HG03432 (cell line): Measurements from ENCODE around the gene MYADML2.
"Not testable (repeated sequence)": the region's sequence is repeated elsewhere in the genome, so short reads cannot be mapped to it uniquely, and the experiment has no call there.

ENCODE experiments used
- ATAC-seq: cut with Tn5 transposase; IDR thresholded peaks from one replicate; pipeline ENCODE4 v1.9.1; 2021; ENCODE audit warnings: mild to moderate bottlenecking, moderate library complexity; ENCODE audit not compliant: unreplicated experiment

The MYADML2 gene, protein sequence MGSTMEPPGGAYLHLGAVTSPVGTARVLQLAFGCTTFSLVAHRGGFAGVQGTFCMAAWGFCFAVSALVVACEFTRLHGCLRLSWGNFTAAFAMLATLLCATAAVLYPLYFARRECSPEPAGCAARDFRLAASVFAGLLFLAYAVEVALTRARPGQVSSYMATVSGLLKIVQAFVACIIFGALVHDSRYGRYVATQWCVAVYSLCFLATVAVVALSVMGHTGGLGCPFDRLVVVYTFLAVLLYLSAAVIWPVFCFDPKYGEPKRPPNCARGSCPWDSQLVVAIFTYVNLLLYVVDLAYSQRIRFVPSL

GRCh38 chr17:81947189-81947588 lies at the start of gene MYADML2:
TSS of gene MYADML2 (minus strand) at chr17:81947233. CDS start at chr17:81941741, 5,492 bp downstream.
- ATAC-seq, result no peak

DNA sequence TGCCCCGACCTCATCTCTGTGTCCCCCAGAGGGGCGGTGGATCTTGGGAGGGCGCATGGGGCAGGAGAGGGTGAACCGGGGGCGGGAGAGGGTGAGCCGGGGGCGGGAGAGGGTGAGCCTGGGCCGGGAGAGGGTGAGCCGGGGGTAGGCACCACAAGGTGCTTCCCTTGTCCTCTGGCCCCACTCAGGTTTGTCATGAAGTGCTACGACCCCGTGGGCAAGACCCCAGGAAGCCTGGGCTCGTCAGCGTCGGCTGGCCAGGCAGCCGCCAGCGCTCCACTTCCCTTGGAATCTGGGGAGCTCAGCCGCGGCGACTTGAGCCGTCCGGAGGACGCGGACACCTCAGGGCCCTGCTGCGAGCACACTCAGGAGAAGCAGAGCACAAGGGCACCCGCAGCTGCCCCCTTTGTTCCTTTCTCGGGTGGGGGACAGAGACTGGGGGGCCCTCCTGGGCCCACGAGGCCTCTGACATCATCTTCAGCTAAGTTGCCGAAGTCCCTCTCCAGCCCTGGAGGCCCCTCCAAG lies 49.3 kb upstream of the MYADML2 start:
- no peak for ATAC-seq

GRCh38 chr17:81995463-81996231 lies 48.6 kb upstream of the MYADML2 start:
- no peak for ATAC-seq

DNA sequence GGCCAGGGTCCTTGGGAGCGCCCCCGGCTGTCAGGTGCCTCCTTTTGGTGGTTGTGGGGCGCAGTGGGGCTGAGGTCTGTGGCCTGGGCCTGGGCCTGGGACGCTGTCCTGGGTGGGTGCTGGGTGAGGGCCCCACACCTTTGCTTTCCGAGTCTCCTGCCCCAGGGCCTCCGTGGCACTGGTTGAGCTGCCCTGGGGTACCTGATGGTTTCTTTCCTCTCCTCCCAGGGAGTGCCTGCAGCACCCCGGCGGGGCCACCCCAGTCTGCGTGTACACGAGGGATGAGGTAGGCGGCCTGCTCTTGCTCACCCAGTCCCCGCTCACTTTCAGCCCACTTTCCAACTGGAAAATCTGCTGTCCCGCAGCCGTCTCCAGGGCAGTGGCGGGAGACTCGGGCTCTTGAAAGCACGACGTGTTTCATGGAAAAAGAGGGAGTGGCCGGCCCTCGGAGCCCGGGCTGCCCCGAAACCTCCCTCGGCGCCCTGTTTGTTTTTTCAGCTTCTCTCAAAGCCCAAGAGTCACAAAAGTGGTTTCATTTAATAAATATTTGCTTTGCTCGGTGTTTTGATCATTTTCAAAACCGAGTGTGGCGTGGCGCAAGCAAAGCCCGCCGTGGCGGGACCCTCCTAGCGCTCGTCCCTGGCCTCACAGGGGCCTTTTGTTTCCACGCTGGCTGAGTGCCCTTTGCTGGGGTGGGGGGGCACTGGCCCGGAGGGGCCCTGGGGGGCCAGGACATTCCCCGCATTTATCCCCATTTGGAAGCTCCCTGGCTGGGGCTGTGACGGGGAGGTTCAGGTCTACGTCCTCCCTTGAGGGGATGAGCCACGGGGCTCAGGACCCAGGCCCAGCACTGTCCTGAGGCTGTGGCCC lies 47.8 kb upstream of the MYADML2 start:
- ATAC-seq, result no peak

DNA sequence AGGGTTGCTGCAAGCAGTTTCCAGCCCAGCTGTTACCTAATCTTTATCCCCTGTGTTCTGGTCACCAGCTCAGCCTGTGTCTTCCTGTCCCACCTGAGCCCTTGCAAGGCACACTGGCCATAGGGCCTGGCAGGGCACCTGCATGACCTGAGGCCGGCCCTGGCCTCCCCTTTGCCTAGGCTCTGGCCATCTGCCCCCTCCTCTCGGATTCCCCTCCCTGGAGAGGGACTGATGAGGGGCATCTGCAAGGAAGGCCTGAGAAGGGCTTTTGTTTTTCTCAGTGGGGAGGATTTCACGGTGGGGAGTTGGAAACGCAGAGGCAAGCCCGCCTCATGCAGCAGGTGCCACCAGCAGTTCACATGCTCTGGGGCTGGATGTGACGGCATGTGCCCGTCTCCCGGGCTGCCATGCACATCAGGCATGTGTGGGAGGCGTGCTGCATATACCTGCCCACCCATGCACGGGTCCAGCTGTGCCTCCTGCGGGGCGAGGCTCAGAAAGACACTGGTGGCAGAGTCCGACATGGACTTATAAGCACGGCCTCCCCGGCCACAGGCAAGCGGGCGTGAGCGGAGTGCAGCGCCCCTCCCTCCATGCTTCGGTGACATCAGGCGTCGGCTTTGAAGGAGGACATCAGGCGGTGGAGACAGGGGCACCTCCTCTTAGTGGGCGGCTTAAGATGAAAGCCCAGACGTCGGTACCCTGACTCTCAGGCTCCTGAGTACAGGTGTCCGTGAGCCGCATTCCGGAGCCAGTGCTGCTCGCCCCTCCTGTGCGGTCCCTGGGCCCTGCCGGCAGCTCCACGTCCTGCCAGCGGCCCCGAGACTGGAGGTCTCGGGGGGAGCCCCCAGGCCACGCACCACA lies 46.9 kb upstream of the MYADML2 start:
- no peak for ATAC-seq

- ATAC-seq, result no peak
Observed at GRCh38 chr17:81992306-81993102, 45.5 kb upstream of the MYADML2 start.

DNA sequence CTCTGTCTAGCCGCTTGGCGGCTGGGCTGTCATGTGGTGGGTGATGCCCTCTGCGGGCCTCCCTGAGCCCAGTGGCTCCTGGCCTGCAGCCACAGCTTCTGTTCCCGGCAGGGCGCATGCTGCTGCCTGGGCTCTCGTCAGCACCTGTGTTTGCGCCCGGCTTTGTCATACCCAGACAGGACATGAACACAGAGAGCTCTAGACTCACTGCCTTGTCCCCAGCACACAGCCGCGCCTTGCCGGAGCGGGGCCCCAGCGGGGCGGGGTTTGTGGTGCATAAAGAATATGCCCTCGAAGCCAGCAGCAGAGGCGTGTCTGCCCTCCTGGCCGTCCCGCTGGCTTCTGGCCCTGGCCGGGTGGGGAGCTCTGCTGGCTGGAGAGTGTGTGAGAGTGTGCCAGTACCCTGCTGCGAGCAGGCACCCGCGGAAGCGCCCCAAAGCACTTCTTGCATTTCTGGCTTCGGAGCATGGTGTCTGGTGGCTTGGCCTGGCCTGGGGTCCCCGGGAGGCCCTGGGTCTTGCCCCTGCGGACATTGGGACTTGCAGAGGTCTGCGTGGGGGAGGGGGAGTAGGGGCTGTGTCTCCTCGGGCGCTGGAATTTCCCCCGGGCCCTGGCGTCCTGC lies 44.8 kb upstream of the MYADML2 start:
- ATAC-seq, result no peak

DNA sequence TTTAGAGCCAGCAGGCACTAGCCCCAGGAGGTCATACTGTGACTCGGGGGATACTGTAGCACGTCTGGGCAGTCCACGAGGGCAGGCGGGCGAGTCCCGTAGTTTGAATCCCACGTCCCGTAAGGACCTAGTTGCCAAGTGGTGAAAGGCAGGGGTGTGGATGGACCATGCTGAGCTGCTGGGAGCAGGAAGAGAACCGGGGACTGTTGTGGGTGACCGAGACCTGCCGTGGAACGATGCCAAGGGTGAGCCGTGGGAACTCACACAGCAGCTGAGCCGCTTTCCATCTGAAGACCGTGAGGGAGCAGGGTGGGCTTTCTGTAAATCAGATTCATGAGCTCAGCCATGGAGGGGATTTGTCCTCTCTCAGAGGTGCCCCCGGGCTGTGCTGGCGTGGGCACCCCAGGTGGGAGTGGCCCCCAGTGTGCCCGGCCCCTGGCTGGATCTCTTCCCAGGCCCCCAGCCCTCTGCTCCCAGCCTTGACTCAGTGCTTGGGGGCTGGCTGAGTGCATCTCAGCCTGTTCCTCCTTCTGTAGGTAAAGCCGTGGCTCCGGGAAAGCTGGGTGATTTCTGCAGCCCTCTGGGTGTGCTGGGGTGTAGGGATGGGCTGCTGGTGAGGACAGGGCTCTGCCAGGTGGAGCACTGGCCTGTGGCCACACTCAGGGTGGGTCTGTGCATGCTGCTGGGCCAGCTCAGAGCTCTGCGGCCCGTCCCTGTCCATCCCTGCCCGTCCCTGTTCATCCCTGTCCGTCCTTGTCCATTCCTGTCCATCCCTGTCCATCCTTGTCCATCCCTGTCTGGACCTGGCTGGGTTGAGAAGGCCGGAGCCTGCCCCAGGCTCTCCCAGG lies 44.0 kb upstream of the MYADML2 start:
- ATAC-seq, result no peak

- no peak for ATAC-seq
Observed at GRCh38 chr17:81987161-81987770, 40.2 kb upstream of the MYADML2 start.

DNA sequence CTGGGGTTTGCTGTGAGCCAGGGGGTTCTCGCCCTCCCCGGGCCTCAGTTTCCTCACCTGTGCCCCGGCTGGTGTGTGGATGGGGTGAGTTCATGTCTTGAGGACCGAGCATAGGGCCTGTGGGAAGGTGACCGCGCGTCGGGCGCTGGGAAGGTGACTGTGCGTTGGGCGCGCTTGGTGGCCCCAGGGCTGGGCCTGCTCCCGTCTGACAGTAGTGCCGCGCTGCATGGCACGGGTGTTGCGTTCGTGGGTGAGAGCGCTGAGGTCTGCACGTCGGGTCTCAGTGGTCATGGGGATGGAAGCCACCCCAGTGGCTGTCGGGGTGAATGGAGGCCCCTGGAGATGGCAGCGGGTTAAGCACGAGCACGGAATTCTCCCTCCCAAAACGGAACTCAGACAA lies 39.6 kb upstream of the MYADML2 start:
- ATAC-seq, result no peak

GRCh38 chr17:81984773-81985410 lies 37.9 kb upstream of the MYADML2 start:
- ATAC-seq, result no peak

- ATAC-seq, result no peak
Observed at GRCh38 chr17:81983639-81984373, 36.8 kb upstream of the MYADML2 start.

- ATAC-seq, result no peak
Observed at GRCh38 chr17:81983011-81983638, 36.1 kb upstream of the MYADML2 start.

GRCh38 chr17:81981511-81981910 lies 34.5 kb upstream of the MYADML2 start:
- not testable (repeated sequence) for ATAC-seq

- ATAC-seq, result no peak
Observed at GRCh38 chr17:81980707-81981343, 33.8 kb upstream of the MYADML2 start.
